ENCODE results near the gene HSFX1.

Gene HSFX1

GRCh38 chrX:149807747-149808458 lies 34.0 kb downstream of the HSFX1 start:
- H3K9me3 ChIP-seq (ENCODE audit: severe bottlenecking), result no peaks in the 10 kb centered on the region
- H3K36me3 ChIP-seq (ENCODE audit: low read depth), result no peaks in the 10 kb centered on the region
- H3K4me1 ChIP-seq (ENCODE audit: insufficient read depth, poor library complexity, severe bottlenecking), result no peaks in the 10 kb centered on the region
- H3K27ac ChIP-seq (ENCODE audit: poor library complexity, severe bottlenecking), result no peak overlapping the region
- DNase-seq (ENCODE audit: low spot score) (no peak), ATAC-seq (ENCODE audit: low read depth) (no peak)
- TF ChIP-seq CTCF (IDR thresholded peaks at IDR 0.05; ENCODE audit: poor library complexity, severe bottlenecking), result no peak
- no peaks in the 10 kb centered on the region for H3K27me3 ChIP-seq (ENCODE audit: insufficient read depth, poor library complexity, severe bottlenecking)
- no peak overlapping the region for H3K4me3 ChIP-seq (ENCODE audit: severe bottlenecking)

GRCh38 chrX:149818652-149819051 lies 44.8 kb downstream of the HSFX1 start:
- Histone ChIP-seq H3K27ac (ENCODE audit: poor library complexity, severe bottlenecking) (no peak overlapping the region), H3K36me3 (ENCODE audit: low read depth) (no peaks in the 10 kb centered on the region), H3K4me1 (ENCODE audit: insufficient read depth, poor library complexity, severe bottlenecking) (no peaks in the 10 kb centered on the region), H3K27me3 (ENCODE audit: insufficient read depth, poor library complexity, severe bottlenecking) (no peaks in the 10 kb centered on the region), H3K9me3 (ENCODE audit: severe bottlenecking) (no peaks in the 10 kb centered on the region), H3K4me3 (ENCODE audit: severe bottlenecking) (no peak overlapping the region)
- no peak for ATAC-seq (ENCODE audit: low read depth)
- DNase-seq (ENCODE audit: low spot score), result no peak
- no peak for TF ChIP-seq CTCF (IDR thresholded peaks at IDR 0.05; ENCODE audit: poor library complexity, severe bottlenecking)

- ATAC-seq (ENCODE audit: low read depth), result no peak
- H3K9me3 ChIP-seq (ENCODE audit: severe bottlenecking), result no peaks in the 10 kb centered on the region
- H3K27me3 ChIP-seq (ENCODE audit: insufficient read depth, poor library complexity, severe bottlenecking), result no peaks in the 10 kb centered on the region
- H3K36me3 ChIP-seq (ENCODE audit: low read depth), result no peaks in the 10 kb centered on the region
- DNase-seq (ENCODE audit: low spot score), result no peak
- no peak overlapping the region for H3K27ac ChIP-seq (ENCODE audit: poor library complexity, severe bottlenecking)
- H3K4me3 ChIP-seq (ENCODE audit: severe bottlenecking), result no peak overlapping the region
- no peak for TF ChIP-seq CTCF (IDR thresholded peaks at IDR 0.05; ENCODE audit: poor library complexity, severe bottlenecking)
- H3K4me1 ChIP-seq (ENCODE audit: insufficient read depth, poor library complexity, severe bottlenecking), result no peaks in the 10 kb centered on the region
Measured at GRCh38 chrX:149819371-149819770, 45.5 kb downstream of the HSFX1 start.

GRCh38 chrX:149825424-149825823 lies 51.6 kb downstream of the HSFX1 start:
- Histone ChIP-seq H3K4me3 (ENCODE audit: severe bottlenecking) (no peak overlapping the region), H3K4me1 (ENCODE audit: insufficient read depth, poor library complexity, severe bottlenecking) (peaks cover 6% of the 10 kb centered on the region), H3K27me3 (ENCODE audit: insufficient read depth, poor library complexity, severe bottlenecking) (no peaks in the 10 kb centered on the region), H3K27ac (ENCODE audit: poor library complexity, severe bottlenecking) (no peak overlapping the region), H3K36me3 (ENCODE audit: low read depth) (no peaks in the 10 kb centered on the region), H3K9me3 (ENCODE audit: severe bottlenecking) (no peaks in the 10 kb centered on the region)
- DNase-seq (ENCODE audit: low spot score) (no peak), ATAC-seq (ENCODE audit: low read depth) (no peak)
- TF ChIP-seq CTCF (IDR thresholded peaks at IDR 0.05; ENCODE audit: poor library complexity, severe bottlenecking), result peak; percentile 20

Data from RWPE2 (cell line).